CD4-positive, alpha-beta T cell treated with Interleukin-4 for 4 hours (primary cell): ENCODE results near the gene SCN2A.
A peak's percentile ranks its signal among the peaks of the same experiment; 100 is the strongest.
"Not testable (repeated sequence)": the region's sequence is repeated elsewhere in the genome, so short reads cannot be mapped to it uniquely, and the experiment has no call there.

Source experiments
- DNase-seq: peaks from one replicate; pipeline ENCODE4 v3.0.0-alpha.2; 2020

SCN2A gene

GRCh38 chr2:165256618-165257017 is 17.4 kb downstream of the SCN2A start:
- DNase-seq: no peak

GRCh38 chr2:165260347-165260746 is 21.1 kb downstream of the SCN2A start:
- not testable (repeated sequence) for DNase-seq

- no peak for DNase-seq
These were observed 29.5 kb downstream of the SCN2A start for GRCh38 chr2:165268754-165269153.

GRCh38 chr2:165273176-165273575 is 34.0 kb downstream of the SCN2A start:
- no peak for DNase-seq

GRCh38 chr2:165274698-165275097 is 35.5 kb downstream of the SCN2A start:
- no peak for DNase-seq

GRCh38 chr2:165275932-165276331 is 36.7 kb downstream of the SCN2A start:
- no peak for DNase-seq

- no peak for DNase-seq
These were observed 38.1 kb downstream of the SCN2A start for GRCh38 chr2:165277295-165277694.

- DNase-seq: no peak
These were observed 38.8 kb downstream of the SCN2A start for GRCh38 chr2:165277860-165278656.

GRCh38 chr2:165280356-165280755 is 41.1 kb downstream of the SCN2A start:
- DNase-seq: no peak

- no peak for DNase-seq
These were observed 42.2 kb downstream of the SCN2A start for GRCh38 chr2:165281387-165281786.

- no peak for DNase-seq
These were observed 44.1 kb downstream of the SCN2A start for GRCh38 chr2:165283342-165283741.

GRCh38 chr2:165287094-165287778 is 48.0 kb downstream of the SCN2A start:
- no peak for DNase-seq

- no peak for DNase-seq
These were observed 49.9 kb downstream of the SCN2A start for GRCh38 chr2:165289069-165289468.

GRCh38 chr2:165293440-165294420 is 54.5 kb downstream of the SCN2A start:
- DNase-seq: peak; percentile 84

- DNase-seq: no peak
These were observed 55.7 kb downstream of the SCN2A start for GRCh38 chr2:165294912-165295311.

- no peak for DNase-seq
These were observed 56.4 kb downstream of the SCN2A start for GRCh38 chr2:165295643-165296042.

- DNase-seq: no peak
These were observed 66.3 kb downstream of the SCN2A start for GRCh38 chr2:165305391-165306096.

GRCh38 chr2:165307317-165307716 is 68.1 kb downstream of the SCN2A start:
- no peak for DNase-seq

- no peak for DNase-seq
These were observed 72.7 kb downstream of the SCN2A start for GRCh38 chr2:165311949-165312348.

GRCh38 chr2:165312999-165313398 is 73.8 kb downstream of the SCN2A start:
- DNase-seq: no peak

- no peak for DNase-seq
These were observed 74.3 kb downstream of the SCN2A start for GRCh38 chr2:165313509-165313908.

GRCh38 chr2:165328272-165328671 is 89.1 kb downstream of the SCN2A start:
- DNase-seq: no peak

GRCh38 chr2:165344276-165344675 is 105.1 kb downstream of the SCN2A start:
- not testable (repeated sequence) for DNase-seq
